Stimulated activated CD4-positive, alpha-beta T cell treated with anti-CD3 and anti-CD28 coated beads, TNF-alpha, amount 100 ng/mL, for 24 hours (primary cell): ENCODE measurements around the gene ATP2A1.

Experiments
- DNase-seq, 3 experiments: peaks; one replicate each; pipeline ENCODE4 v3.0.0-alpha.2; 2020; ENCODE audit warnings: low read depth in 3 of 3

Gene ATP2A1

GRCh38 chr16:28878083-28878926 is at the start of gene ATP2A1:
TSS of gene ATP2A1 (plus strand) at chr16:28878488. CDS start at chr16:28878672, 184 bp downstream.
- DNase-seq, result no peak

GRCh38 chr16:28829747-28830146 is 48.5 kb upstream of the ATP2A1 start:
- DNase-seq, result no peak

GRCh38 chr16:28830531-28830930 is 47.8 kb upstream of the ATP2A1 start:
- DNase-seq, result no peak

- no peak for DNase-seq
Observed at GRCh38 chr16:28834349-28834748, 43.9 kb upstream of the ATP2A1 start.

GRCh38 chr16:28834873-28835863 is 43.1 kb upstream of the ATP2A1 start:
- DNase-seq, result no peak

GRCh38 chr16:28835864-28836760 is 42.2 kb upstream of the ATP2A1 start:
- no peak for DNase-seq

GRCh38 chr16:28836761-28837064 is 41.6 kb upstream of the ATP2A1 start:
- DNase-seq, result no peak

- DNase-seq, result no peak
Observed at GRCh38 chr16:28837672-28838557, 40.4 kb upstream of the ATP2A1 start.

- no peak for DNase-seq
Observed at GRCh38 chr16:28838558-28838918, 39.8 kb upstream of the ATP2A1 start.

- DNase-seq, result no peak
Observed at GRCh38 chr16:28839004-28839639, 39.2 kb upstream of the ATP2A1 start.

GRCh38 chr16:28839899-28840298 is 38.4 kb upstream of the ATP2A1 start:
- DNase-seq, result no peak

- no peak for DNase-seq
Observed at GRCh38 chr16:28842696-28843095, 35.6 kb upstream of the ATP2A1 start.

- DNase-seq, result no peak
Observed at GRCh38 chr16:28843766-28844165, 34.5 kb upstream of the ATP2A1 start.

- no peak for DNase-seq
Observed at GRCh38 chr16:28844226-28844885, 33.9 kb upstream of the ATP2A1 start.

GRCh38 chr16:28845293-28845692 is 33.0 kb upstream of the ATP2A1 start:
- DNase-seq, result peak in 1 of 3 experiments; percentile 38

GRCh38 chr16:28845761-28846079 is 32.6 kb upstream of the ATP2A1 start:
- no peak for DNase-seq

- DNase-seq, result peak; percentile 96 to 98 (median 97)
Observed at GRCh38 chr16:28846080-28846932, 32.0 kb upstream of the ATP2A1 start, which contains the start of gene TUFM. TSS of gene TUFM (minus strand) at chr16:28846348. CDS start at chr16:28846269, 79 bp downstream.

- DNase-seq, result no peak
Observed at GRCh38 chr16:28846933-28847273, 31.4 kb upstream of the ATP2A1 start.

GRCh38 chr16:28858421-28858820 is 19.9 kb upstream of the ATP2A1 start:
- no peak for DNase-seq
